OCI-LY7 (cell line): ENCODE measurements around the gene KDM4B.

Experiments used
- EZH2phosphoT487 ChIP-seq: fragments of 200-600 bp; sonication (generic); IDR thresholded peaks from 2 replicates; pipeline ENCODE4 v1.6.1; 2018; ENCODE audit warnings: low read depth, borderline replicate concordance, mild to moderate bottlenecking, mixed run types, antibody characterized with exemption, low read length, moderate library complexity, mixed read lengths
- TF ChIP-seq, protein P1 (sequence below): fragments of 200-600 bp; sonication (generic); conservative IDR thresholded peaks from 2 replicates; pipeline ENCODE4 v1.5.1; 2014; ENCODE audit warnings: mild to moderate bottlenecking, antibody characterized with exemption, low read length, moderate library complexity, mixed read lengths

DNA sequence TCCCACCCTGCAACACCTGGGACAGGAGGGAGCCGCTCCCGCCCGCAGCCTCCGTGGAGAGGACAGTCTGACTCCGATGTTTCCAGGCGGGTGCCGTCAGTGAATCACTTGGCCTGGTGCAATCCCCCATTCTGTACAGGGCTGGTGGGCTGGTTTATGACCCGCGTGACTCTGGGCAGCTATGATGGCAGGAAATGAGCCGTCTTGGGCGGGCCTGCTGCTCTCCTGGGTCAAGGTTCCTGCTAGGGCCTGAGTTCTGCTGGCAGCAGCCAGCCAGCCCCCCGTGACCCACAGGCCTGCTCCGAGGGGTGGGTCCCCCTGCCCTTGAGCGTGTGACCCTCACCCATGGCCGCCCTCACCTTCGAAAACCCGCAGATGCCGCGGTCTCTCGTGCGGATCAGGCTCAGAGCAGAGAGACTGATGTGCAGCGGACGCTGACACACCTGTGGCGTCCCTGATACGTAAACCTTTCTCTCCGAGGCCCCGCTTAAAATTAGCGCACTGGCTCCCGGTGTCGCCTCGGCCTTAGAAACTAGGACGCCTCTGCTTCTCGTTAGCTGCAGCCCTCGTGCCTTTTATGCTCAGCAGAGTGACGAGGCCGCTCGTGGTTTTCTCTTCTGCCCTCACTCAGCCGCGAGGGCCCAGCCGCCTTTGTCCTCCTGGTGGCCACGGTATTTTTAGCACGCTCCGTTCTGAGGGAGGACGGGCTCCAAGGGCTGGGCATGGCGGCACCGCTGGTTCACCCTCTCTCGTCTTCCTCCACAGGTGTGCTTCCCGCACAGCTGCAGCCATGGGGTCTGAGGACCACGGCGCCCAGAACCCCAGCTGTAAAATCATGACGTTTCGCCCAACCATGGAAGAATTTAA, 63.4 kb downstream of the KDM4B start:
- TF ChIP-seq, protein P1, sequence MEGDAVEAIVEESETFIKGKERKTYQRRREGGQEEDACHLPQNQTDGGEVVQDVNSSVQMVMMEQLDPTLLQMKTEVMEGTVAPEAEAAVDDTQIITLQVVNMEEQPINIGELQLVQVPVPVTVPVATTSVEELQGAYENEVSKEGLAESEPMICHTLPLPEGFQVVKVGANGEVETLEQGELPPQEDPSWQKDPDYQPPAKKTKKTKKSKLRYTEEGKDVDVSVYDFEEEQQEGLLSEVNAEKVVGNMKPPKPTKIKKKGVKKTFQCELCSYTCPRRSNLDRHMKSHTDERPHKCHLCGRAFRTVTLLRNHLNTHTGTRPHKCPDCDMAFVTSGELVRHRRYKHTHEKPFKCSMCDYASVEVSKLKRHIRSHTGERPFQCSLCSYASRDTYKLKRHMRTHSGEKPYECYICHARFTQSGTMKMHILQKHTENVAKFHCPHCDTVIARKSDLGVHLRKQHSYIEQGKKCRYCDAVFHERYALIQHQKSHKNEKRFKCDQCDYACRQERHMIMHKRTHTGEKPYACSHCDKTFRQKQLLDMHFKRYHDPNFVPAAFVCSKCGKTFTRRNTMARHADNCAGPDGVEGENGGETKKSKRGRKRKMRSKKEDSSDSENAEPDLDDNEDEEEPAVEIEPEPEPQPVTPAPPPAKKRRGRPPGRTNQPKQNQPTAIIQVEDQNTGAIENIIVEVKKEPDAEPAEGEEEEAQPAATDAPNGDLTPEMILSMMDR = no peak
- TF ChIP-seq EZH2phosphoT487 = no peak
